GM19324 (cell line): ENCODE measurements around the gene CCDC40.
A peak's percentile ranks its signal among the peaks of the same experiment; 100 is the strongest.
"Not testable (repeated sequence)": the region's sequence is repeated elsewhere in the genome, so short reads cannot be mapped to it uniquely, and the experiment has no call there.

Source experiments
- ATAC-seq: cut with Tn5 transposase; IDR thresholded peaks from one replicate; pipeline ENCODE4 v1.9.1; 2021; ENCODE audit warnings: mild to moderate bottlenecking, moderate library complexity; ENCODE audit not compliant: unreplicated experiment, low FRiP score

Gene CCDC40

GRCh38 chr17:80035937-80036714 lies at the start of gene CCDC40:
Gene CCDC40, plus strand, starts transcription at chr17:80036642. Its CDS starts 21 bp downstream, at chr17:80036663.
- peak; percentile 53 for ATAC-seq

GRCh38 chr17:79987187-79987934 lies 49.1 kb upstream of the CCDC40 start:
- ATAC-seq = no peak

- ATAC-seq = no peak
Observed at GRCh38 chr17:79987935-79988184, 48.6 kb upstream of the CCDC40 start.

- ATAC-seq = no peak
Observed at GRCh38 chr17:79988185-79988971, 48.1 kb upstream of the CCDC40 start.

GRCh38 chr17:79989106-79989835 lies 47.2 kb upstream of the CCDC40 start:
- no peak for ATAC-seq

- no peak for ATAC-seq
Observed at GRCh38 chr17:79990051-79990592, 46.3 kb upstream of the CCDC40 start.

- no peak for ATAC-seq
Observed at GRCh38 chr17:79990704-79991103, 45.7 kb upstream of the CCDC40 start.

- no peak for ATAC-seq
Observed at GRCh38 chr17:79991140-79991923, 45.1 kb upstream of the CCDC40 start.

GRCh38 chr17:79991924-79992648 lies 44.4 kb upstream of the CCDC40 start:
- no peak for ATAC-seq

GRCh38 chr17:79992649-79993389 lies 43.6 kb upstream of the CCDC40 start:
- ATAC-seq = no peak

- ATAC-seq = no peak
Observed at GRCh38 chr17:79993390-79994227, 42.8 kb upstream of the CCDC40 start.

- ATAC-seq = not testable (repeated sequence)
Observed at GRCh38 chr17:79994228-79994569, 42.2 kb upstream of the CCDC40 start.

GRCh38 chr17:79994602-79995001 lies 41.8 kb upstream of the CCDC40 start:
- no peak for ATAC-seq

GRCh38 chr17:79995696-79996095 lies 40.7 kb upstream of the CCDC40 start:
- ATAC-seq = no peak

GRCh38 chr17:79996291-79996690 lies 40.2 kb upstream of the CCDC40 start:
- ATAC-seq = no peak

GRCh38 chr17:79997011-79997660 lies 39.3 kb upstream of the CCDC40 start:
- no peak for ATAC-seq

GRCh38 chr17:80000136-80000535 lies 36.3 kb upstream of the CCDC40 start:
- ATAC-seq = no peak
